Brain pericyte (primary cell): ENCODE results near the gene NRIP2.

ENCODE experiments used
- DNase-seq: peaks from one replicate; pipeline ENCODE4 v3.0.0-alpha.2; 2012; ENCODE audit warnings: low read depth, low spot score

Gene NRIP2

DNA sequence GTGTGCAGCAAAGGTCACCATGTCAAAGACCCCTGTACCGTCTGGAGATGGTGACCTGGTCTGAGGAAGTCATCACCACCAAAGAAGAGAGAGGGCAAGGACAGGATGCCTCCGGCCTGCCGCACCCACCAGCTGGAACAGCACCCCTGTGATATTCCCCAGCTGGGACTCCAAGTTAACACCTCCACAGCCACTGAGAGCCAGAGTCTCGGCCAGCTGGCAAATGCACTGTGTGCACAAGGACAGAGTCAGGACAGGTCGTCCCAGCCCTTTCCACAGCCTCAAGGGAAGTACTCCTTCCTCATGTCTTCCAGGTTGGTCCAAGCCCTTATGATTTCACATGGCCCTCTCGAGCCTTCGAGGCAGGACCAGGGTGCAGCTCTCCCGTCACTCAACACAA lies 59.4 kb downstream of the NRIP2 start:
- DNase-seq = no peak
